GM21528 (cell line): ENCODE data around the gene SORBS2.

ENCODE experiments used
- ATAC-seq: cut with Tn5 transposase; IDR thresholded peaks from one replicate; pipeline ENCODE4 v1.9.1; 2021; ENCODE audit warnings: mild to moderate bottlenecking, moderate library complexity; ENCODE audit not compliant: unreplicated experiment, low FRiP score

SORBS2 gene

GRCh38 chr4:185540487-185541120 is 271.4 kb downstream of the SORBS2 start:
- no peak for ATAC-seq

- no peak for ATAC-seq
Observed at GRCh38 chr4:185540040-185540439, 272.0 kb downstream of the SORBS2 start.

DNA sequence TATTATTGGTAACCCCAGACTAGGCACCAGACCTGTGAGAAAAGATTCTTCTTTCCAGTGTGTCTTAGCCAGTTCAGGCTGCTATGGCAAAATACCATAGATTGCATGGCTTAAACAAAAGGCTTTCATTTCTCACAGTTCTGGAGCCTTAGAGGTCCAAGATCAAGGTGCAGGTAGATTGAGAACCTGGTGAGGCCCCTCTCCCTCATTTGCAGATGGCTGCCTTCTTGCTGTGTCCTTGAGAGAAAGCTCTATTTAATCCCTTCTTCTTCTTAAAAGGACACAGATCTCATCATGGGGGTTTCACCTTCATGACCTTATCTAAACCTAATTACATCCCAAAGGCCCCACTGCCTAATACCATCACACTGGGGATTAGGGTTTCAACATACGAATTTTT is 273.2 kb downstream of the SORBS2 start:
- no peak for ATAC-seq

DNA sequence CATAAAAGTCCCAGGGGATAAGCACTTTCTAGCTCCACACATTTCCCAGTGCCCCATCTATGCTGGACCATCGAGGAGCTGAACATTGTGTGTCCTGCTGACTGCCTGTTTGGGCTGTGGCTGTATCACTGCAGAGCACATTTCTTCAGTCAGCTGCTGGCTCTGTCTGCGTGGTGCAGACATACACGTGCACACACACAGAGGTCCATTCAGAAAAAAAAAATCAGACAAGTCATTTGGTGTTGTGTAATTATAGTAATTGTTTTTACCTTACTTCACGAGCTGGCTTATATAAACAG is 275.6 kb downstream of the SORBS2 start:
- ATAC-seq = no peak

DNA sequence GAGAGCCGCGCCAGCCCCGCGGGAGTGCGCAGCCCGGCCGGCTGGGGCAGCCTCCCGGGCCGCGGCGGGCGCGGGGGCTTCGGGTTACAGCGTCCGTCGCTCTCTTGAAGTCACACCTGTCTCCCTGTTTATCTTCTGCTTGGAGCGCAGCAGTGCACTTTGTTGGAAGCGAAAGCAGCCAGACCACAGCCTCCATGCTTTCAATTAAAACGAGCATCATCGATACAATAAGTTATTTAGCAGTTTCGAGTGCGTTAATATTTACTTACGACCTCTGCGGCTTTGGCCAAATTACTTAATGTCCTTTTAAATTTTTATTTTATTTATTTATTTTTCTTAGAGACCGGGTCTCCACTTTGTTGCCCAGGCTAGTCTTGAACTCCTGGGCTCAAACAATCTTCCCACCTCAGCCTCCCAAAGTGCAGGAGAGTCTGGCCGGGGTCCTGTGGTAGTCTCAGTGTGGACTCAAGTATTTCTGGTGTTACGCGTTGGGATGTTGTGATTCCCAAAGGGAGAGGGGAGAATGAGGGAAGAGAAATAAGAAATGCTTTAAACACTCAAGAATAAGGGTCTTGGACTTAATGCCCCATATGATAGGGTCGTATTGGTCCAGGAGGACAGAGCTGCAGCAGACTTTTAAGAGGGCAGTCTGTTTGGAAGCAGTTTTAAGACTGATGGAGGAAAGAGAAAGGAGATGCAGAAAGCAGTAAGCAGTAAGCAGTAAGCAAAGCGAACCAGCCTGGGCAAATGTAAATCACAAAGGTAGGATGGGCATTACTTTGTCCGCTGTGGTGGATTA is 276.2 kb downstream of the SORBS2 start:
- no peak for ATAC-seq
